HFF-Myc (cell line): ENCODE measurements around the gene TMEM255A.

Source experiments
- DNase-seq: peaks from one replicate; pipeline ENCODE4 v3.0.0-alpha.2; 2011; ENCODE audit warnings: low read depth; ENCODE audit errors: extremely low read depth
- H3K4me3 ChIP-seq: replicated peaks from 2 replicates; pipeline ENCODE4 v1.5.1; 2011; ENCODE audit warnings: low read depth, mild to moderate bottlenecking, control low read depth, low read length
- CTCF ChIP-seq: IDR thresholded peaks from 2 replicates; pipeline ENCODE4 v1.5.1; 2012; ENCODE audit warnings: mild to moderate bottlenecking, low read depth, low read length, control low read depth; ENCODE audit errors: missing control alignments

The TMEM255A gene

DNA sequence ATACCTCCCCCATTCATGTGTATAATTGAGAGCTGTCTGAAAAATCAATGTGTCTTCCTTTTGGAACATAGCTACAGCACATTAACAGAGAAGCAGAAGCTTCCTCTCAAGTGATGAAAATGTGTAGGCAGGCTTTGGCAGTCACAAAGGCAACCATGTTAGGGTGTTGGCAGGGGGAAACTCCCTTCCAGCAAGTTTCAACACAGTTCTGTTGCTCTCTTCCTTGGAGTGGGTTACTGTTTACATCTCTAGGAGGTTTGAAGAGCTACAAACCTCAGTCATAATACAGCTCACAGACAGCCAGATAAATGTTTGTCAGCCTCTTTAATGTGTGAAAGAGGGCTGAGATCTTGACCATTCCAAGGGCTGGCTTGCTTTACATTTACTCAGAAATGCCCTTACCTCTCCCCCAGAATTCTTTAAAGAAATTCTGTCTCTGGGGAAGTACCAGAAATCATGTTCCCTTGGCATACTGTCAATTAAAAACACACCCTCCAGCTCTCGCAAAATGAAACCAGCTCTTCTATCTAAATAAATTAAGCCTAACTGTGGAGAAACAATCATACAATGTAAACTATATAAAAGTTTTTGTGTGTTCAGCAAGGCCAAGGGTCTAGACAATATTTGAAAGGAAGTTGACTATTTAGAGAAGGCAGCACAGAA, 41.8 kb downstream of the TMEM255A start:
- no peak overlapping the region for H3K4me3 ChIP-seq
- no peak for TF ChIP-seq CTCF
- no peak for DNase-seq

DNA sequence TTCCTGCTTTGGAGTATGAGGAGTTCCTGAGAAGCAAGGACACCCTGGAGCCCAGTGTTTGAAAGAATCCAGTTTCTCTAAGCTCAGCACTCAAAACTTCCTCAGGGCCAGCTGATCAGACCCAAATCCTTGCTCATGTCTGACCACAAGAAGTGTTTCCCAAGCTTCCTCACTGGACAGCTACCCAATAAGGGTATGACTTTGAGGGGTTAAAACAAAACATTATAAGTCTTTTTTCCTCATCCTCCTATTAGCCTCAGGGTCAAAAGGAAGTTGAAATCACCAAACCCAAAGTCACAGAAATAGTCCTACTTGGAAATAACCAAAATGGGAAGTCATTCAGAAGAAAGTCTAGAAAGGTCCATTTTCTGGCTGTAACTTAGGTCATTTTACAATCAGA, 46.9 kb downstream of the TMEM255A start:
- no peak overlapping the region for H3K4me3 ChIP-seq
- no peak for DNase-seq
- TF ChIP-seq CTCF, result no peak

DNA sequence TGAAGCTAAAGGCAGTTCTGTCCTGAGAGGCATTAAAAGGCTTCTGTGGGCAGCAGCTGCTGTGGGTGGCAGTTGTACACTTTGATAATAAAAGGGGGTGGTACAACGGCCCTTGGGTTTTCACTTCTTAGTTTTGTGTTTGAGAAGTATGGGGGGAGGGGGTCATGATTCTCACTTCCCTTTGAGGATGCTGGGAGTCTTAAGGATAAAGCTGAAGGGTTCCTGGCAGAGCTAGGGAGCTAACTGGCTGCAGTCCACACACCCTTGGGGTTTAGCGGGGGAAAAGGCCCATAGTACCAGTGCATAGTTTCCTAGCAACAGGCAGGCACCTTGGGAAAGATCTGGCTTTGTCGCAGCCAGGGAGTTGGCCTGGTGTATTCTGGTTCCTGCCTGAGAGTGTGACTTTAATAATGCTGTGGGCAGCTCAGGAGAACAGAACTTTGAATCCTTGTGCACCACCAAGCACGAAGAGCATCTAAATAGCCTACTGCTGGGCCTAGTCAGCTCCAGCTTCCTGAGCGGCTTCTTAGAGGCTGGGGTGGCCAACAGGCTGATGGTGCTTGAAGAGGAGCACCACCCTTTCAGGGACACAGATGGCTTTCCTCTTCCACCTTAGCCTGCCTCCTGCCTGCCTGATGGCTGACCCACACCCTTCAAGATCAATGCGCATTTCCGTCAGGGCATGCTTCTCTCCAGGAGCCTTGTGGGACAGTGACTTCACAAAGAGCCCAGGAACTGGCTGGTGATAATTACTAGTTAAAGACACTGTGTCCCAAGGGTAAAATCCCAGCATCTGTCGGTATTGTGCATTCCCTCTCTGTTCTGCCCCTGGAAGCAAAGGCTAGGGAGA, 48.2 kb downstream of the TMEM255A start:
- H3K4me3 ChIP-seq, result no peak overlapping the region
- DNase-seq, result no peak
- no peak for TF ChIP-seq CTCF

GRCh38 chrX:120260369-120260768, 50.9 kb downstream of the TMEM255A start:
- H3K4me3 ChIP-seq, result no peak overlapping the region

DNA sequence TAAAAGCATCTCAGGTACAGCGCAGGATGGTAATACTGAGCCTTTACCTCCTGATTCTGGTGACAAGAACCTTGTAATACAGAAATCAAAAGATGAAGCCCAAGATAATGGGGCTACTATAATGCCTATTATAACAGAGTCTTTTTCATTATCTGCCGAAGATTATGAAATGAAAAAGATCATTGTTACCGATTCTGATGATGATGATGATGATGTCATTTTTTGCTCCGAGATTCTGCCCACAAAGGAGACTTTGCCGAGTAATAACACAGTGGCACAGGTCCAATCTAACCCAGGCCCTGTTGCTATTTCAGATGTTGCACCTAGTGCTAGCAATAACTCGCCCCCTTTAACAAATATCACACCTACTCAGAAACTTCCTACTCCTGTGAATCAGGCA, 57.5 kb downstream of the TMEM255A start:
- DNase-seq, result no peak
- no peak for TF ChIP-seq CTCF
- no peak overlapping the region for H3K4me3 ChIP-seq

More at GRCh38 chrX:120260369-120260768, 50.9 kb downstream of the TMEM255A start:
- DNase-seq, result no peak
- TF ChIP-seq CTCF, result no peak

- peak overlapping the region; percentile 75 for H3K4me3 ChIP-seq
- no peak for TF ChIP-seq CTCF
- DNase-seq, result no peak
These were observed 59.7 kb downstream of the TMEM255A start for GRCh38 chrX:120251471-120252011.
